Epithelial cell of esophagus (primary cell): ENCODE data around the gene EIF4G3.

ENCODE experiments used
- DNase-seq: peaks from one replicate; pipeline ENCODE4 v3.0.0; 2010; ENCODE audit warnings: low read depth
- H3K4me3 ChIP-seq: 2 replicates; pipeline ENCODE4 v1.5.1; 2011; ENCODE audit warnings: mild to moderate bottlenecking, low read length, control low read depth
- CTCF ChIP-seq: IDR thresholded peaks from 2 replicates; pipeline ENCODE4 v1.5.1; 2011; ENCODE audit warnings: low read depth, mild to moderate bottlenecking, low read length, control low read depth, inconsistent platforms; ENCODE audit not compliant: insufficient read depth; ENCODE audit errors: missing control alignments

Gene EIF4G3

GRCh38 chr1:20850021-20850420 is 326.7 kb downstream of the EIF4G3 start:
- no peak overlapping the region for H3K4me3 ChIP-seq
- TF ChIP-seq CTCF: no peak
- DNase-seq: no peak

GRCh38 chr1:20849100-20849499 is 327.6 kb downstream of the EIF4G3 start:
- no peak for DNase-seq
- no peak for TF ChIP-seq CTCF
- H3K4me3 ChIP-seq: no peak overlapping the region

GRCh38 chr1:20848162-20848561 is 328.5 kb downstream of the EIF4G3 start:
- H3K4me3 ChIP-seq: no peak overlapping the region
- DNase-seq: peak; percentile 42
- TF ChIP-seq CTCF: no peak

- H3K4me3 ChIP-seq: no peak overlapping the region
- DNase-seq: peak; percentile 40
- no peak for TF ChIP-seq CTCF
Observed at GRCh38 chr1:20847611-20848080, 329.1 kb downstream of the EIF4G3 start.

- no peak overlapping the region for H3K4me3 ChIP-seq
- DNase-seq: no peak
- no peak for TF ChIP-seq CTCF
Observed at GRCh38 chr1:20846461-20847374, 330.0 kb downstream of the EIF4G3 start.

GRCh38 chr1:20840731-20841130 is 336.0 kb downstream of the EIF4G3 start:
- no peak overlapping the region for H3K4me3 ChIP-seq
- no peak for TF ChIP-seq CTCF
- DNase-seq: no peak

GRCh38 chr1:20837554-20838192 is 339.0 kb downstream of the EIF4G3 start:
- H3K4me3 ChIP-seq: no peak overlapping the region
- no peak for DNase-seq
- TF ChIP-seq CTCF: no peak
